A549 (cell line): ENCODE data around the gene SET. TPM values are rescaled to one million over a fixed set of nuclear protein-coding genes. Genes with fewer than 3 reads are reported as not detected.
A peak's percentile ranks its signal among the peaks of the same experiment; 100 is the strongest.

Source experiments
- ATAC-seq, 2 experiments: fragments of 200-7000 bp in 1 of 2; fragments of >200 bp in 1 of 2; cut with Nextera tagmentation in 1 of 2; cut with Tn5 transposase in 1 of 2; 3 replicates each; pipeline versions ENCODE4 v1.8.0 to v1.9.1; 2018 to 2020; ENCODE audit warnings: mild to moderate bottlenecking in 1 of 2, moderate library complexity in 1 of 2
- CTCF ChIA-PET: fragments of 300-600 bp; sonication (Branson Sonifier 250); formaldehyde crosslinking; extraction: SDS; loops from one replicate; lab custom pipeline; 2021; ENCODE audit warnings: antibody characterized with exemption, inconsistent platforms; lab: Yijun Ruan, JAX
- POLR2A ChIA-PET: fragments of 350-600 bp; formaldehyde crosslinking; extraction: SDS; loops from one replicate; lab custom pipeline; 2021; ENCODE audit warnings: antibody characterized with exemption, inconsistent platforms; lab: Yijun Ruan, JAX
- DNase-seq, 2 experiments: peaks; one replicate each; pipeline versions ENCODE4 v3.0.0 to v3.0.0-alpha.2; 2011 to 2016; ENCODE audit warnings: low read depth in 1 of 2, low spot score in 1 of 2
- FAIRE-seq: peaks from 2 replicates; lab custom pipeline; 2011; peaks lifted over from hg19 to GRCh38; lab: Jason Lieb, UNC
- H3K27ac ChIP-seq, 2 experiments: fragments of >200 bp; sonication (Bioruptor Twin); formaldehyde crosslinking; 3 replicates each; pipeline ENCODE4 v1.5.1; 2016 to 2017
- H3K4me1 ChIP-seq: fragments of >200 bp; sonication (Bioruptor Twin); formaldehyde crosslinking; 3 replicates; pipeline ENCODE4 v1.6.1; 2016
- H3K4me2 ChIP-seq: fragments of >200 bp; sonication (Bioruptor Twin); formaldehyde crosslinking; 3 replicates; pipeline ENCODE4 v1.6.1; 2016
- H3K4me3 ChIP-seq: fragments of >200 bp; sonication (Bioruptor Twin); formaldehyde crosslinking; 3 replicates; pipeline ENCODE4 v1.5.1; 2016
- H3K9me3 ChIP-seq: fragments of >200 bp; sonication (Bioruptor Twin); formaldehyde crosslinking; 3 replicates; pipeline ENCODE4 v1.6.1; 2016
- CEBPB ChIP-seq, 2 experiments: fragments of >200 bp in 1 of 2; sonication (Bioruptor Twin) in 1 of 2; formaldehyde crosslinking in 1 of 2; IDR thresholded peaks; 2 replicates each; pipeline ENCODE4 v1.6.1; 2012 to 2016
- CHD4 ChIP-seq: fragments of 200-600 bp; sonication (generic); IDR thresholded peaks from 2 replicates; pipeline ENCODE4 v1.6.1; 2016; ENCODE audit warnings: antibody characterized with exemption, mild to moderate bottlenecking, borderline replicate concordance
- EHF ChIP-seq: fragments of 250-450 bp; sonication (Bioruptor Pico); IDR thresholded peaks from 2 replicates; pipeline ENCODE4 v1.5.0; 2020; ENCODE audit warnings: mild to moderate bottlenecking
- EP300 ChIP-seq, 2 experiments: fragments of >200 bp; sonication (Bioruptor Twin); formaldehyde crosslinking; IDR thresholded peaks; 2 replicates in 1 of 2; 3 replicates in 1 of 2; pipeline ENCODE4 v1.6.1; 2016 to 2017
- FOSB ChIP-seq: fragments of 250-450 bp; sonication (Bioruptor Pico); IDR thresholded peaks from 2 replicates; pipeline ENCODE4 v1.5.0; 2020; ENCODE audit warnings: mild to moderate bottlenecking, moderate library complexity
- GATA3 ChIP-seq: IDR thresholded peaks from 2 replicates; pipeline ENCODE4 v1.6.1; 2012; ENCODE audit warnings: borderline replicate concordance
- HDAC2 ChIP-seq: fragments of 200-600 bp; sonication (generic); IDR thresholded peaks from 2 replicates; pipeline ENCODE4 v1.6.1; 2016
- HOXB13 ChIP-seq: fragments of 250-450 bp; sonication (Bioruptor Pico); IDR thresholded peaks from 2 replicates; pipeline ENCODE4 v1.5.0; 2020; ENCODE audit warnings: low read depth, mild to moderate bottlenecking, moderate library complexity
- JUN ChIP-seq, 2 experiments: fragments of >200 bp; sonication (Bioruptor Twin); formaldehyde crosslinking; IDR thresholded peaks; 2 replicates in 1 of 2; 3 replicates in 1 of 2; pipeline ENCODE4 v1.6.1; 2016 to 2017
- KDM1A ChIP-seq: fragments of 200-600 bp; sonication (generic); IDR thresholded peaks from 2 replicates; pipeline ENCODE4 v1.6.1; 2016; ENCODE audit warnings: low read depth, mild to moderate bottlenecking
- MAFK ChIP-seq: fragments of 450-650 bp; IDR thresholded peaks from 2 replicates; pipeline ENCODE4 v1.6.1; 2014; ENCODE audit not compliant: partially characterized antibody
- MYC ChIP-seq: IDR thresholded peaks from 2 replicates; pipeline ENCODE4 v1.6.1; 2012; ENCODE audit warnings: mild to moderate bottlenecking, inconsistent platforms, low read length, improper control_type of control experiment, borderline replicate concordance
- PHF8 ChIP-seq: fragments of 200-600 bp; sonication (generic); IDR thresholded peaks from 2 replicates; pipeline ENCODE4 v1.6.1; 2016; ENCODE audit warnings: low read depth, mild to moderate bottlenecking, antibody characterized with exemption, moderate library complexity, borderline replicate concordance
- POLR2A ChIP-seq: IDR thresholded peaks from 2 replicates; pipeline ENCODE4 v1.6.1; 2012; ENCODE audit warnings: mild to moderate bottlenecking, low read length
- TFCP2L1 ChIP-seq: fragments of 250-450 bp; sonication (Bioruptor Pico); IDR thresholded peaks from 2 replicates; pipeline ENCODE4 v1.5.0; 2021; ENCODE audit warnings: mild to moderate bottlenecking
- TP53 ChIP-seq: fragments of 250-450 bp; sonication (Bioruptor Pico); IDR thresholded peaks from 2 replicates; pipeline ENCODE4 v1.5.0; 2021; ENCODE audit warnings: mild to moderate bottlenecking, moderate library complexity
- ZC3H11A ChIP-seq: fragments of 450-650 bp; IDR thresholded peaks from 2 replicates; pipeline ENCODE4 v1.6.1; 2014; ENCODE audit warnings: antibody characterized with exemption, mild to moderate bottlenecking
- ZFP36 ChIP-seq: fragments of 450-650 bp; IDR thresholded peaks from 2 replicates; pipeline ENCODE4 v1.6.1; 2014; ENCODE audit warnings: borderline replicate concordance; ENCODE audit not compliant: partially characterized antibody
- whole genome bisulfite sequencing: methylation state at CpG from one replicate; pipeline ENCODE4 v1.1.6; 2017; ENCODE audit errors: missing lambda C conversion rate; 5-methylcytosine and 5-hydroxymethylcytosine counted together
- polyA plus RNA-seq, 4 experiments: library from polyadenylated mRNA; depleted of rRNA in 3 of 4; stranded (reverse); fragments of >200 nt; fragmentation: RNase III in 1 of 4; extraction: RNeasy Plus Mini Kit Qiagen cat#74134 plus additional on column Dnase treatment in 1 of 4; gene quantifications; 2 replicates in 3 of 4; 3 replicates in 1 of 4; pipeline ENCODE4 v1.2.3, GENCODE V29; 2011 to 2017
- TF ChIP-seq, protein P1 (sequence below): fragments of 450-650 bp; IDR thresholded peaks from 2 replicates; pipeline ENCODE4 v1.6.1; 2014; ENCODE audit warnings: antibody characterized with exemption
- TF ChIP-seq, protein P2 (sequence below): IDR thresholded peaks from 2 replicates; pipeline ENCODE4 v1.6.1; 2012; ENCODE audit warnings: low read depth, borderline replicate concordance
- TF ChIP-seq, protein P3 (sequence below): fragments of 200-600 bp; sonication (generic); IDR thresholded peaks from 2 replicates; pipeline ENCODE4 v1.6.1; 2016; ENCODE audit warnings: antibody characterized with exemption, mild to moderate bottlenecking, moderate library complexity
- TF ChIP-seq, protein P4 (sequence below): IDR thresholded peaks from 2 replicates; pipeline ENCODE4 v1.6.1; 2012
- TF ChIP-seq, protein P5 (sequence below): fragments of >200 bp; sonication (Bioruptor Twin); formaldehyde crosslinking; IDR thresholded peaks from 3 replicates; pipeline ENCODE4 v1.6.1; 2016
- TF ChIP-seq, protein P6 (sequence below): IDR thresholded peaks from 2 replicates; pipeline ENCODE4 v1.6.1; 2012
- TF ChIP-seq, protein P7 (sequence below): fragments of >200 bp; sonication (Bioruptor Twin); formaldehyde crosslinking; IDR thresholded peaks from 3 replicates; pipeline ENCODE4 v1.5.1; 2016

Gene SET
- polyA plus RNA-seq, 2 of the 4 experiments (the other 2 are of a cell fraction): 518 to 538 TPM

DNA sequence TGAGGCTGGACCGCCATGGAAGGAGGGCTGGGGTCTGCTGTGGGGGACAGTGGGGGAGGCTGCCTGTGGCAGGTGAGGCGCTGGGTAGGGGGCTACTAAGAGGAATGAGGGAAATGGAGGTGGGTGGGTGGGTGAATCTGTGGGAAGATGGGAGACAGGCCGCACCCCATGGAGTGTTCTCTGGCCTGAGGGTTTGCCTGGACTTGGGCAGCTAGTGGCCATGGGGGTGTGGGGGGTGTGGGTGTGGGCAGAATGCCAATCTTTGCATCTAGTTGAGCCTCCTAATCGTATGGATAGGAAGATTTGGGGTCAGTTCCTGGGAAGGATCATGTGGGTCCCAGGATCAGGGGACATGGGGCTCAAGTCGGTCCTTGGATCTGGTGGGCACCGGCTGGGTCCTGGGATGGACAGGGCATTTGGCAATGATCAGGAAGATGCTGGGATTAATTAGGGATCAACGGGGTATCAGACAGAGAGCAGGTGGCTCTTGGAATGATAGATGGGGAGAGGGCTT, 34.4 kb downstream of the SET start:
- FAIRE-seq (no peak), DNase-seq (peak in 1 of 2 experiments; percentile 31), ATAC-seq (peak; percentile 1 to 2; a peak in 4 of 6 replicates)
- Histone ChIP-seq H3K4me2 (peak overlapping the region; percentile 92), H3K4me1 (peaks cover 14% of the 10 kb centered on the region), H3K27ac (peak overlapping the region; percentile 85 to 91), H3K4me3 (peak overlapping the region; percentile 81), H3K9me3 (no peaks in the 10 kb centered on the region)
- no peak for TF ChIP-seq EHF (CRISPR knock-in tag)
- TF ChIP-seq GATA3: no peak
- no peak for TF ChIP-seq MAFK
- TF ChIP-seq, protein P1, sequence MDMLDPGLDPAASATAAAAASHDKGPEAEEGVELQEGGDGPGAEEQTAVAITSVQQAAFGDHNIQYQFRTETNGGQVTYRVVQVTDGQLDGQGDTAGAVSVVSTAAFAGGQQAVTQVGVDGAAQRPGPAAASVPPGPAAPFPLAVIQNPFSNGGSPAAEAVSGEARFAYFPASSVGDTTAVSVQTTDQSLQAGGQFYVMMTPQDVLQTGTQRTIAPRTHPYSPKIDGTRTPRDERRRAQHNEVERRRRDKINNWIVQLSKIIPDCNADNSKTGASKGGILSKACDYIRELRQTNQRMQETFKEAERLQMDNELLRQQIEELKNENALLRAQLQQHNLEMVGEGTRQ: no peak
- TF ChIP-seq HOXB13: no peak
- no peak for TF ChIP-seq MYC
- TF ChIP-seq JUN (IDR thresholded peaks at IDR 0.05): no peak
- TF ChIP-seq, protein P2, sequence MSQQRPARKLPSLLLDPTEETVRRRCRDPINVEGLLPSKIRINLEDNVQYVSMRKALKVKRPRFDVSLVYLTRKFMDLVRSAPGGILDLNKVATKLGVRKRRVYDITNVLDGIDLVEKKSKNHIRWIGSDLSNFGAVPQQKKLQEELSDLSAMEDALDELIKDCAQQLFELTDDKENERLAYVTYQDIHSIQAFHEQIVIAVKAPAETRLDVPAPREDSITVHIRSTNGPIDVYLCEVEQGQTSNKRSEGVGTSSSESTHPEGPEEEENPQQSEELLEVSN: no peak
- ChIA-PET CTCF (interaction anchor here (1.3 to 2.3 kb wide), 2 partner anchors 10 to 12 kb away, joined by 3 to 18 read pairs; no protein-coding TSS in a partner anchor), POLR2A (interaction anchor here (0.6 to 1.4 kb wide), 3 partner anchors 10 to 248 kb away, joined by 7 to 11 read pairs (median 8); partner anchors contain the start of gene ENDOG)
- 28% methylated on average over 7 of the region's 7 CpGs for WGBS

DNA sequence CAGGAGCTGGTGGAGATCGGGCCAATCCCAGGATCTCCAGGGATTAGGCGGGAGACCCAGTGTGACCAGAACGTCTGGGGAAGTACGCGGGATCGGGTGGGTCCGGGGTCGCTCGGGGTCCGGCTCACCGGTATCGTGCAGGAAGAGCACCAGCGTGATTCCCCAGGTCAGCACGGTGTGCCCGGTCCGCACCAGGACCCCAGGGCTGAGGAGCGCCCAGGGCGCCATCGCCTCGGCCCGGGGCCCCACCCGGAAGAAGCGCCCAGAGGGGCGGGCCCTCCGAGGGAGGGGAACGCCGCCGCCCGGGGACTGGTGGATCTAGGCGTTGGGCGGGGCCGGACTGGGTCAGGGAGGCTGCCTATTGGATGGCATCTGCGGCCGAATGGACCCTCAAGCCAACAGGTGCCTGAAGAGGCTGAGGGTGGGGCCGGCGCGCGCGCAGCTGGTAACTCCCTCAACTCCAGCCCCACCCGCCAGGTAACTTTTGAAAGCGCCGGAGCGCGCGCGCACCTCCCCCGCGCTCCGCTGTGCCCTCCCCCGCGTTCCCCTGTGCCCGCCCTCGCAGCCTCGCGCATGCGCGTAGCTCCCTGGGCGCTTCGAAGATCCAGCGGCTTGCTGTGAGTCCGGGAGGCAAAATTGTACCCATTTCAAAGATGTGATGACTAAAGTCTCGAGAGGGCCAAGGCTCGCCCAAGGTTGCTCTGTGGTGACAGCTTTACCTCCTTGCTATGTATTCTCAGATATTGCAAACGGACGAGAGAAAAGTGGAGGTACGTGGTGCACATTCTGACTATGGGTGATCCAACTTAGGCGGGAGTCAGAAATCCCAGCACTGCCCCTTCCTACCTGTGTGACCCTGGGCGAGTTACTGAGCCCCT, 35.1 kb downstream of the SET start, which contains the start of gene ZDHHC12:
ZDHHC12 (minus strand) TSS at position 262 of the 878 bp plus-strand sequence; CDS start at position 228, 34 bp downstream.
- ATAC-seq: peak; percentile 88 to 96
- Histone ChIP-seq H3K4me2 (peak within 1 kb of the TSS; percentile 93), H3K4me1 (peaks cover 14% of the 10 kb centered on the region), H3K27ac (peak within 1 kb of the TSS; percentile 85 to 91), H3K4me3 (peak within 1 kb of the TSS; percentile 81), H3K9me3 (no peaks in the 10 kb centered on the region)
- ChIA-PET POLR2A (interaction anchor here (0.6 to 1.4 kb wide), 12 partner anchors 9 to 224 kb away, joined by 3 to 11 read pairs (median 4); partner anchors contain the start of genes DOLK, ENDOG, NUP188 and PKN3), CTCF (interaction anchor here (0.8 to 3.4 kb wide), 7 partner anchors 9 to 94 kb away, joined by 3 to 18 read pairs (median 4); partner anchors contain the start of gene ENDOG)
- WGBS: 2% methylated on average over 21 of the region's 68 CpGs
- FAIRE-seq: no peak
- peak; percentile 99 to 100 for DNase-seq
- TF ChIP-seq EP300 (IDR thresholded peaks at IDR 0.05): no peak
- TF ChIP-seq TP53: no peak
- no peak for TF ChIP-seq CEBPB (IDR thresholded peaks at IDR 0.05)
- peak; percentile 78; the same call in 1 of the 2 replicates for TF ChIP-seq FOSB (CRISPR knock-in tag)
- TF ChIP-seq JUN (IDR thresholded peaks at IDR 0.05): peak; percentile 37 to 79; a peak in 4 of 5 replicates
- peak; percentile 92 for TF ChIP-seq HDAC2
- TF ChIP-seq PHF8: peak; percentile 74; the same call in 1 of the 2 replicates
- TF ChIP-seq, protein P3, sequence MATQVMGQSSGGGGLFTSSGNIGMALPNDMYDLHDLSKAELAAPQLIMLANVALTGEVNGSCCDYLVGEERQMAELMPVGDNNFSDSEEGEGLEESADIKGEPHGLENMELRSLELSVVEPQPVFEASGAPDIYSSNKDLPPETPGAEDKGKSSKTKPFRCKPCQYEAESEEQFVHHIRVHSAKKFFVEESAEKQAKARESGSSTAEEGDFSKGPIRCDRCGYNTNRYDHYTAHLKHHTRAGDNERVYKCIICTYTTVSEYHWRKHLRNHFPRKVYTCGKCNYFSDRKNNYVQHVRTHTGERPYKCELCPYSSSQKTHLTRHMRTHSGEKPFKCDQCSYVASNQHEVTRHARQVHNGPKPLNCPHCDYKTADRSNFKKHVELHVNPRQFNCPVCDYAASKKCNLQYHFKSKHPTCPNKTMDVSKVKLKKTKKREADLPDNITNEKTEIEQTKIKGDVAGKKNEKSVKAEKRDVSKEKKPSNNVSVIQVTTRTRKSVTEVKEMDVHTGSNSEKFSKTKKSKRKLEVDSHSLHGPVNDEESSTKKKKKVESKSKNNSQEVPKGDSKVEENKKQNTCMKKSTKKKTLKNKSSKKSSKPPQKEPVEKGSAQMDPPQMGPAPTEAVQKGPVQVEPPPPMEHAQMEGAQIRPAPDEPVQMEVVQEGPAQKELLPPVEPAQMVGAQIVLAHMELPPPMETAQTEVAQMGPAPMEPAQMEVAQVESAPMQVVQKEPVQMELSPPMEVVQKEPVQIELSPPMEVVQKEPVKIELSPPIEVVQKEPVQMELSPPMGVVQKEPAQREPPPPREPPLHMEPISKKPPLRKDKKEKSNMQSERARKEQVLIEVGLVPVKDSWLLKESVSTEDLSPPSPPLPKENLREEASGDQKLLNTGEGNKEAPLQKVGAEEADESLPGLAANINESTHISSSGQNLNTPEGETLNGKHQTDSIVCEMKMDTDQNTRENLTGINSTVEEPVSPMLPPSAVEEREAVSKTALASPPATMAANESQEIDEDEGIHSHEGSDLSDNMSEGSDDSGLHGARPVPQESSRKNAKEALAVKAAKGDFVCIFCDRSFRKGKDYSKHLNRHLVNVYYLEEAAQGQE: no peak
- TF ChIP-seq ZFP36: no peak
- TF ChIP-seq GATA3: peak; percentile 29; the same call in 1 of the 2 replicates
- TF ChIP-seq, protein P4, sequence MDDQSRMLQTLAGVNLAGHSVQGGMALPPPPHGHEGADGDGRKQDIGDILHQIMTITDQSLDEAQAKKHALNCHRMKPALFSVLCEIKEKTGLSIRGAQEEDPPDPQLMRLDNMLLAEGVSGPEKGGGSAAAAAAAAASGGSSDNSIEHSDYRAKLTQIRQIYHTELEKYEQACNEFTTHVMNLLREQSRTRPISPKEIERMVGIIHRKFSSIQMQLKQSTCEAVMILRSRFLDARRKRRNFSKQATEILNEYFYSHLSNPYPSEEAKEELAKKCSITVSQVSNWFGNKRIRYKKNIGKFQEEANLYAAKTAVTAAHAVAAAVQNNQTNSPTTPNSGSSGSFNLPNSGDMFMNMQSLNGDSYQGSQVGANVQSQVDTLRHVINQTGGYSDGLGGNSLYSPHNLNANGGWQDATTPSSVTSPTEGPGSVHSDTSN: peak; percentile 69; the same call in 1 of the 2 replicates
- TF ChIP-seq, protein P5, sequence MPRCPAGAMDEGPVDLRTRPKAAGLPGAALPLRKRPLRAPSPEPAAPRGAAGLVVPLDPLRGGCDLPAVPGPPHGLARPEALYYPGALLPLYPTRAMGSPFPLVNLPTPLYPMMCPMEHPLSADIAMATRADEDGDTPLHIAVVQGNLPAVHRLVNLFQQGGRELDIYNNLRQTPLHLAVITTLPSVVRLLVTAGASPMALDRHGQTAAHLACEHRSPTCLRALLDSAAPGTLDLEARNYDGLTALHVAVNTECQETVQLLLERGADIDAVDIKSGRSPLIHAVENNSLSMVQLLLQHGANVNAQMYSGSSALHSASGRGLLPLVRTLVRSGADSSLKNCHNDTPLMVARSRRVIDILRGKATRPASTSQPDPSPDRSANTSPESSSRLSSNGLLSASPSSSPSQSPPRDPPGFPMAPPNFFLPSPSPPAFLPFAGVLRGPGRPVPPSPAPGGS: peak; percentile 85; the same call in 2 of the 3 replicates
- peak; percentile 78; the same call in 1 of the 2 replicates for TF ChIP-seq TFCP2L1 (CRISPR knock-in tag)
- peak; percentile 99 for TF ChIP-seq CHD4
- TF ChIP-seq KDM1A: peak; percentile 99
- TF ChIP-seq, protein P6, sequence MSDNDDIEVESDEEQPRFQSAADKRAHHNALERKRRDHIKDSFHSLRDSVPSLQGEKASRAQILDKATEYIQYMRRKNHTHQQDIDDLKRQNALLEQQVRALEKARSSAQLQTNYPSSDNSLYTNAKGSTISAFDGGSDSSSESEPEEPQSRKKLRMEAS: peak; percentile 59
- peak; percentile 95 for TF ChIP-seq POLR2A
- TF ChIP-seq ZC3H11A: no peak
- TF ChIP-seq, protein P7, sequence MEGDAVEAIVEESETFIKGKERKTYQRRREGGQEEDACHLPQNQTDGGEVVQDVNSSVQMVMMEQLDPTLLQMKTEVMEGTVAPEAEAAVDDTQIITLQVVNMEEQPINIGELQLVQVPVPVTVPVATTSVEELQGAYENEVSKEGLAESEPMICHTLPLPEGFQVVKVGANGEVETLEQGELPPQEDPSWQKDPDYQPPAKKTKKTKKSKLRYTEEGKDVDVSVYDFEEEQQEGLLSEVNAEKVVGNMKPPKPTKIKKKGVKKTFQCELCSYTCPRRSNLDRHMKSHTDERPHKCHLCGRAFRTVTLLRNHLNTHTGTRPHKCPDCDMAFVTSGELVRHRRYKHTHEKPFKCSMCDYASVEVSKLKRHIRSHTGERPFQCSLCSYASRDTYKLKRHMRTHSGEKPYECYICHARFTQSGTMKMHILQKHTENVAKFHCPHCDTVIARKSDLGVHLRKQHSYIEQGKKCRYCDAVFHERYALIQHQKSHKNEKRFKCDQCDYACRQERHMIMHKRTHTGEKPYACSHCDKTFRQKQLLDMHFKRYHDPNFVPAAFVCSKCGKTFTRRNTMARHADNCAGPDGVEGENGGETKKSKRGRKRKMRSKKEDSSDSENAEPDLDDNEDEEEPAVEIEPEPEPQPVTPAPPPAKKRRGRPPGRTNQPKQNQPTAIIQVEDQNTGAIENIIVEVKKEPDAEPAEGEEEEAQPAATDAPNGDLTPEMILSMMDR: peak; percentile 18; the same call in 1 of the 3 replicates
